ENCODE results near the gene MED9.

Gene MED9

DNA sequence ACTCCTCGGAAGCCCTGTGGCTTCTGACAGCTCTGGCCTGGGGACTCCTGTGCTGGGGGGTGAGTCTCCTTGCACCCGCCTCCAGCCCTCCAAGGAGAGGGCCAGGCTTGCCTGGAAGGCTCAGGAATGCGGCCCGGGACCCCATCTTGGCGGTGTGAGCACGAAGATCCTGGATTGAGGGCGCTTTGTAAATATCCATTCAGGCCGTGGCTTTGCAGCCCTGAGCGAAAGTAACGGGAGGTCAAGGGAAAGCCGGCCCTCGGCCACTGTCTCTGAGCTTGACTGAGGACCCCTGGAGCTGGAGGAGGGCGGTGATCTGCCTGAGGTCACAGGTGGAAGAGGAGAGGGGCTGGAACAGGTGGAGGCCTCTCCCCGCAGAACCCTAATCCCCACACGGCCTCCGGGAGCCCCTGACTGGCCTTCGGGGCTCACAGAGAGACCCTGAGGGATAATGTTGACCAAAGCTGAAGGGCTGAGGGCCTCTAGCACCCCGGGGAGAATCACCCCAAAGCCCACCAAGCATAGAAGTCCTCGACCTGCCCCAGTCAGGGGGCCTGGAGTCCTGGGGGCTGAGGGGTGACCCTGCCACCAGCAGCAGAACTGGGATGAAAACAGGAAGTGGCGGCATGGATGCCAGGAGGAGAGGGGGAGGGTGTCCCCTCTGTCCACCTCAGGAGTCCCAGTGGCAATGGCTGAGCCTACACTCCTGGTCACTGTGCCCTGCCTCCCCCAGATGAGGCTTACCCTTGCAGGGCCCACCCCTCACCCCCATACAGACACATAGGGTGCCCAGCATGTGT is 27.7 kb downstream of the MED9 start:
- Mint-ChIP-seq H3K36me3 (ENCODE audit: insufficient read depth) (peaks cover 7% of the 10 kb centered on the region), H3K4me3 (no peak overlapping the region), H3K9me3 (no peaks in the 10 kb centered on the region), H3K27me3 (no peaks in the 10 kb centered on the region), H3K27ac (ENCODE audit: low read depth) (no peak overlapping the region), H3K4me1 (no peaks in the 10 kb centered on the region)
- DNase-seq (ENCODE audit: low spot score in 2 of 2) (no peak), ATAC-seq (replicated peaks; ENCODE audit: extremely low read depth, poor library complexity, severe bottlenecking) (no peak)

GRCh38 chr17:17505151-17505550 is 28.4 kb downstream of the MED9 start:
- no peak for DNase-seq (ENCODE audit: low spot score in 2 of 2)
- Mint-ChIP-seq H3K4me1 (no peaks in the 10 kb centered on the region), H3K9me3 (no peaks in the 10 kb centered on the region), H3K36me3 (ENCODE audit: insufficient read depth) (peaks cover 7% of the 10 kb centered on the region), H3K27me3 (no peaks in the 10 kb centered on the region), H3K27ac (ENCODE audit: low read depth) (no peak overlapping the region), H3K4me3 (no peak overlapping the region)
- no peak for ATAC-seq (replicated peaks; ENCODE audit: extremely low read depth, poor library complexity, severe bottlenecking)

- Mint-ChIP-seq H3K27me3 (no peaks in the 10 kb centered on the region), H3K27ac (ENCODE audit: low read depth) (no peak overlapping the region), H3K9me3 (no peaks in the 10 kb centered on the region), H3K36me3 (ENCODE audit: insufficient read depth) (peaks cover 7% of the 10 kb centered on the region), H3K4me3 (no peak overlapping the region), H3K4me1 (no peaks in the 10 kb centered on the region)
- no peak for DNase-seq (ENCODE audit: low spot score in 2 of 2)
- ATAC-seq (replicated peaks; ENCODE audit: extremely low read depth, poor library complexity, severe bottlenecking), result no peak
These were observed 28.9 kb downstream of the MED9 start for GRCh38 chr17:17505610-17506171.

DNA sequence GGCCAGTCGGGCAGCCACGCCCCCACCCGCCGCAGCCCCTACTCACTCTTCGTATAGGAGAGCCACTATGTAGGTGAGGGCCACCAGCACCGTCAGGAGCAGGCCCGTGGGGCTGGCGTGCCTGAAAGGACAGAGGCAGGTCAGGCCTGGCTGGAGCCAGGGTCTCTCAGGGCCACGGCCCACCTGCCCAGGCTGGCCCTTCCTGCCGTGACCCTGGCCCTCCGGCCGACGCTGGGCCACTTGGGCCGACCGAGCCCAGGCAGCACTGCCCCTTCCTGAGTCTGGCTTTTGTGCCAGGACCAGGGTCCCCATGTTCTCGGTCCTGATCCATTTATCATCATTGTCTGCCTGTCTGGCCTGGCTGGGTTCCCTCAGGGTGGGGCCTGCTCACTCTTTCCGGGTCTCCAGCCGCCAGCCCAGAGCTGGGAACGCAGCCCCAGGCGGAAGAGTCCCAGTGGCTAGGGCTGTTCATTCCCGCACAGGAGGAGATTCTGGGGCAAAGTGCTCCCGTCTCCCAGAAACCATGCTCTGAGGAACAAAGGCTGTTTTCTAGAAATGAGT is 29.5 kb downstream of the MED9 start:
- no peak for DNase-seq (ENCODE audit: low spot score in 2 of 2)
- ATAC-seq (replicated peaks; ENCODE audit: extremely low read depth, poor library complexity, severe bottlenecking), result no peak
- H3K4me3 Mint-ChIP-seq, result no peak overlapping the region
- H3K36me3 Mint-ChIP-seq (ENCODE audit: insufficient read depth), result peaks cover 7% of the 10 kb centered on the region
- no peaks in the 10 kb centered on the region for H3K4me1 Mint-ChIP-seq
- H3K9me3 Mint-ChIP-seq, result no peaks in the 10 kb centered on the region
- no peak overlapping the region for H3K27ac Mint-ChIP-seq (ENCODE audit: low read depth)
- no peaks in the 10 kb centered on the region for H3K27me3 Mint-ChIP-seq

- H3K27me3 Mint-ChIP-seq, result no peaks in the 10 kb centered on the region
- H3K27ac Mint-ChIP-seq (ENCODE audit: low read depth), result no peak overlapping the region
- H3K36me3 Mint-ChIP-seq (ENCODE audit: insufficient read depth), result peaks cover 7% of the 10 kb centered on the region
- ATAC-seq (replicated peaks; ENCODE audit: extremely low read depth, poor library complexity, severe bottlenecking) (no peak), DNase-seq (ENCODE audit: low spot score in 2 of 2) (no peak)
- no peaks in the 10 kb centered on the region for H3K9me3 Mint-ChIP-seq
- no peaks in the 10 kb centered on the region for H3K4me1 Mint-ChIP-seq
- no peak overlapping the region for H3K4me3 Mint-ChIP-seq
These were observed 30.2 kb downstream of the MED9 start for GRCh38 chr17:17506893-17507464.

DNA sequence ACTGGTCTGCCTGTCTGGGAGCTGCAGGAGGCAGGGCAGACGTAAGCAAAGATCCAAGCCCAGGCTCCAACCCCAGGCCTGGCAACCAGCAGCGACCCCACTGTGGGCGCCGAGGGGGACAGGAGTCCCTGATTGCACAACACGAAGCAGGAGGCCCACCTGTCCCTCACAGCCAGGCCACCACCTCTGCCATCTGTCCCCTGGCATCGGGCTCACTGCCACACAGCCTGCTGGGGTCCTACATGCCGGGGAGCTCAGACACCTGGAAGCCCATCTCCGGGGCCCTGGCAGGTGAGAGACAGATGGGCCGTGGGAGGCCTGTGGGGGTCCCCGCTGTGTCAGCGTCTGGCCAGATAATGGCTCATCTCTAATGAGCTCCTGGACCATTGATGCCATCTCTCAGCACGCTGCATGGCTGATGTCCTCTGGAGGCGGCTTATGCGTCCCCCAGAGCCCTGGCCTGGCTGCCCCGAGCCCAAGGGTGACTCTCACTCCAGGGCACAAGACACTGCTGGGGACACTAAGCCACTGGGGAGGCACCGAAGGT is 30.7 kb downstream of the MED9 start:
- Mint-ChIP-seq H3K27me3 (no peaks in the 10 kb centered on the region), H3K9me3 (no peaks in the 10 kb centered on the region), H3K4me1 (no peaks in the 10 kb centered on the region), H3K27ac (ENCODE audit: low read depth) (no peak overlapping the region), H3K36me3 (ENCODE audit: insufficient read depth) (peaks cover 7% of the 10 kb centered on the region), H3K4me3 (no peak overlapping the region)
- ATAC-seq (replicated peaks; ENCODE audit: extremely low read depth, poor library complexity, severe bottlenecking) (no peak), DNase-seq (ENCODE audit: low spot score in 2 of 2) (no peak)

- H3K9me3 Mint-ChIP-seq, result no peaks in the 10 kb centered on the region
- H3K4me1 Mint-ChIP-seq, result no peaks in the 10 kb centered on the region
- ATAC-seq (replicated peaks; ENCODE audit: extremely low read depth, poor library complexity, severe bottlenecking) (no peak), DNase-seq (ENCODE audit: low spot score in 2 of 2) (no peak)
- H3K4me3 Mint-ChIP-seq, result no peak overlapping the region
- no peaks in the 10 kb centered on the region for H3K27me3 Mint-ChIP-seq
- peaks cover 4% of the 10 kb centered on the region for H3K36me3 Mint-ChIP-seq (ENCODE audit: insufficient read depth)
- no peak overlapping the region for H3K27ac Mint-ChIP-seq (ENCODE audit: low read depth)
These were observed 31.3 kb downstream of the MED9 start for GRCh38 chr17:17508019-17508535.

DNA sequence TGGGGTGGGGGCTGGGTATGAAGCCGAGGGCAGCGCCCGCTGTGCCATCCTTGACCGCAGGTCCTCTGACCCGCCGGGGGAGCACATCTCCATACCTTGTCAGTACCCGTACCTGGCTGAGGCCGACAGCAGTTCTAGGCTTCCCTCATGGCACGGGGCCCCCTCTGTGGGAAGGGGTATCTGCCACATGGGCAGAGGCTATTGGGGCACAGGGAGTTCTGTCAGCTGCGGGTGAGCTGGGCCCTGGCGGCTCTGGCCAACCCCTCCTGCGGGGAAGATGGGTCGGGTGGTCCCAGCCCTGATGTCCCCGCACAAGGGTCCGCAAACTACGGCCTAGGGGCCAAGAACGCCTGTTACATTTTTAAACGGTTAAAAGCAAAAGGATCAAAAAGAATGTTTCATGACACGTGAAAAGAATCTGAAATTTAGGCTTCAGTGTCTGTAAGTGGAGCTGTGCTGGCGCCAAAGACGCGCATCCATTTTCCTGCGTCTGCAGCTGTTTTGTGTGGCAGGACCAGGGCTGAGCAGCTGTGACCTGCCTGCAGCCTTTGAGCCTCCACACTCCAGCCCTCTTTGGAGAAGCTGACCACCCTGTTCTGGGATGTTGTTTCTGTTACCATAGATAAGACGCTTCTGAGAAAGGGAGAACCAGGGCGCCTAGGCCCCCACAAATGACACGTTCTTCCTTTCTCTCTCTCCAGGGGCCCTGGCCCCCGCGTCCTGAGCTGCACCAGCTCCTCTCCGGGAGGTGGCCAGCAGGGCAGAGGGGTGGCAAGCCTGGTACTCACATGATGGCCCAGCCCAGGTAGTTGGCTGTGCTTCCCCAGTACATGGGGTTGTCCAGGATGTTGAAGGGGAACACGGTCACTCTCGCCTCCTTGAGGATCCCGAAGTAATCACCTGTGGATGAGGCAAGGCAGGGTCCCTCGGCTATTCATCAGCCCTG is 32.1 kb downstream of the MED9 start:
- Mint-ChIP-seq H3K9me3 (no peaks in the 10 kb centered on the region), H3K4me1 (no peaks in the 10 kb centered on the region), H3K36me3 (ENCODE audit: insufficient read depth) (peaks cover 4% of the 10 kb centered on the region), H3K27ac (ENCODE audit: low read depth) (no peak overlapping the region), H3K27me3 (no peaks in the 10 kb centered on the region), H3K4me3 (no peak overlapping the region)
- no peak for DNase-seq (ENCODE audit: low spot score in 2 of 2)
- no peak for ATAC-seq (replicated peaks; ENCODE audit: extremely low read depth, poor library complexity, severe bottlenecking)

GRCh38 chr17:17509601-17510425 is 33.0 kb downstream of the MED9 start:
- Mint-ChIP-seq H3K4me1 (no peaks in the 10 kb centered on the region), H3K27ac (ENCODE audit: low read depth) (peak overlapping the region; percentile 1), H3K36me3 (ENCODE audit: insufficient read depth) (peaks cover 4% of the 10 kb centered on the region), H3K4me3 (no peak overlapping the region), H3K9me3 (no peaks in the 10 kb centered on the region), H3K27me3 (no peaks in the 10 kb centered on the region)
- DNase-seq (ENCODE audit: low spot score in 2 of 2) (no peak), ATAC-seq (replicated peaks; ENCODE audit: extremely low read depth, poor library complexity, severe bottlenecking) (no peak)

DNA sequence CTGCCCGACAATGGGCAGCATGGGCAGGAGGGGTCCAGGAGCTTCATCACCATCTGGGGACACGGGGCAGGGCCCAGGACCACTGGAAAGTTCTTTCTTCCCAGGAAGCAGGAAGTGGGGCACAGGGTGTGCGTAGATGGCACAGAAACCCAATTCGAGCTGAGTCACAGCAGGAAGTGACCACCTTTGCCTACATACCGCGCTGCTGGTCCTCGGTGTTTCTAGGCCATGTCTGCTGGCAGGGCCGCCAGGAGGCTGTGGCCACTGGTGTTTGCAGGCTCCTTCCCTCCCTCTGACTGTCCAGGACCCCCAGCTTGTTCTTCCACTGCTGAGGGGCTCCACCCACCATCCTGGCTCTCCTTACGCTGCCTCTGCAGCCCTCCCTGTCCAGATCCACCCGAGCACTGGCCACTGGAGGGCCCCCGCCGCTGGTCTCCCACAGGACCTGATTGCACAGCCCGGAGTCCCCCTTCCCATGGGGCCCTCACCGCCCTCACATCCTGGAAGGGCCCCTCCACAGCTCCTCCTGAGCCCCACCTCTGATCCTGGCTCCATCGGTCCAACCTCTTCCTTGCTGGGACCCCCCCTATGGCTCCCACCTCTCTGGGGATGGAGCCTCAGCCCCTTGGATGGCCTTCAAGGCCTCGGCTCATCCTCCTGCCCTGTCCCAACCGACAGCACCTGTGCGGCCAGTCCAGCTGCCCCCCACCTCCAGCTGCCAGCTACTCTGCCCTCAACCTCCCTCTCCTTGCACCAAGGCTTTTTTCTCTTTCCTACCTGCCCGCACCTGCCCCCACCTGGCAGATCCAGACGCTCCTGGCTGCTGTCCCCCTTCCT is 33.9 kb downstream of the MED9 start:
- Mint-ChIP-seq H3K36me3 (ENCODE audit: insufficient read depth) (peaks cover 4% of the 10 kb centered on the region), H3K4me1 (no peaks in the 10 kb centered on the region), H3K27ac (ENCODE audit: low read depth) (no peak overlapping the region), H3K27me3 (no peaks in the 10 kb centered on the region), H3K9me3 (no peaks in the 10 kb centered on the region), H3K4me3 (no peak overlapping the region)
- no peak for DNase-seq (ENCODE audit: low spot score in 2 of 2)
- no peak for ATAC-seq (replicated peaks; ENCODE audit: extremely low read depth, poor library complexity, severe bottlenecking)

DNA sequence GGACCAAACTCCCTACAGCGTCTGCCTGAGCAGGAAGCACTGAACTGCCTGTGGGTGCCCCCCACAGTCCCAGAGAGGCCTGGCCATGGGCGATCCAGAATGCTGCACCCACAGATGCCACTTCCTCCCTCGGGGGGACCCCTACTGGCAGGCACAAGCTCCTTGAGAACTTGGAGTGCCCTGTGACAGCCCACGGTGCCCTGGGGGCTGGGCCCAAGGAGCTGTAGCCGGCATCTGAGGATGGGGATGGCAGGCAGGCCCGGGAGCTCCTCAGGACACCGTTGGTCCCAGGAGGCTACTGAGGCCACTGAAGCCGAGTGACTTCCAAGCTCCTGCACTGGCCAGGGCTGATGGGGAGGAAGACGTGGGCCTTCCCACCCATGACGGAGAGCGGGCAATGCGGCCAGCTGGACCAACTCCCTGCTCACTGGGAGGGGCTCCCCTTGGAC is 34.5 kb downstream of the MED9 start:
- Mint-ChIP-seq H3K27ac (ENCODE audit: low read depth) (no peak overlapping the region), H3K4me3 (no peak overlapping the region), H3K4me1 (peaks cover 5% of the 10 kb centered on the region), H3K36me3 (ENCODE audit: insufficient read depth) (peaks cover 4% of the 10 kb centered on the region), H3K27me3 (no peaks in the 10 kb centered on the region), H3K9me3 (no peaks in the 10 kb centered on the region)
- DNase-seq (ENCODE audit: low spot score in 2 of 2) (no peak), ATAC-seq (replicated peaks; ENCODE audit: extremely low read depth, poor library complexity, severe bottlenecking) (no peak)
